ENCODE measurements around the gene PPM1H.
A peak's percentile ranks its signal among the peaks of the same experiment; 100 is the strongest.

PPM1H gene

DNA sequence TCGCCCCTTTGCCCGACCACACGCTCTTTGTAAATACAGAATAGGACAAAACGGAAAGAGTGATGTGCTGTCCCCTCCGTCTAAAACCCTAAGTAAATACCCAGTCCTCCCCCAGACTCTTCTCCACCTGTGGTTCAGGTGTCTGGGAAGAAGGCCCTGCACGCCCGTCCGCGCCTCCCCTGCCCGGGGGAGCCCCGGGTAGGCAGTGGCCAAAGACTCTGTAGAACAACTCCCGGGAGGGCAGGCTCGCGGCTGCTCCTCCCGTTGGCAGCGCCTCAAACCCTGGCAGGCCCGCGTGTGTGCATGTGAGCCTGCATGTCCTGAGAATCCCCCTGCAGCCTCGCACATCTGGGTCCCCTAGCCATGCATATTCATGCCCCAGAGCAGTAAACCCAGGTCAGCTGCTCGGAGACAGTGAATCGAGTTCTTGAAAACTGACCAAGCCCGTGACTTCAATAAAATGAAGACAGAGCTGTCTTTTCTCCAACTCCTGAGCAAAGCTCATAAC is 302.5 kb downstream of the PPM1H start:
- Histone ChIP-seq H3K36me3 (ENCODE audit: control insufficient read depth, insufficient read depth, low read length) (no peaks in the 10 kb centered on the region), H3K4me1 (ENCODE audit: control insufficient read depth, insufficient read depth, low read length) (peaks cover 2% of the 10 kb centered on the region), H3K27me3 (ENCODE audit: control insufficient read depth, insufficient read depth, low read length) (no peaks in the 10 kb centered on the region), H3K9ac (ENCODE audit: low read length) (no peak overlapping the region), H3K4me3 (ENCODE audit: low read length) (peak overlapping the region; percentile 66), H3K27ac (ENCODE audit: low read depth, low read length) (no peak overlapping the region)

DNA sequence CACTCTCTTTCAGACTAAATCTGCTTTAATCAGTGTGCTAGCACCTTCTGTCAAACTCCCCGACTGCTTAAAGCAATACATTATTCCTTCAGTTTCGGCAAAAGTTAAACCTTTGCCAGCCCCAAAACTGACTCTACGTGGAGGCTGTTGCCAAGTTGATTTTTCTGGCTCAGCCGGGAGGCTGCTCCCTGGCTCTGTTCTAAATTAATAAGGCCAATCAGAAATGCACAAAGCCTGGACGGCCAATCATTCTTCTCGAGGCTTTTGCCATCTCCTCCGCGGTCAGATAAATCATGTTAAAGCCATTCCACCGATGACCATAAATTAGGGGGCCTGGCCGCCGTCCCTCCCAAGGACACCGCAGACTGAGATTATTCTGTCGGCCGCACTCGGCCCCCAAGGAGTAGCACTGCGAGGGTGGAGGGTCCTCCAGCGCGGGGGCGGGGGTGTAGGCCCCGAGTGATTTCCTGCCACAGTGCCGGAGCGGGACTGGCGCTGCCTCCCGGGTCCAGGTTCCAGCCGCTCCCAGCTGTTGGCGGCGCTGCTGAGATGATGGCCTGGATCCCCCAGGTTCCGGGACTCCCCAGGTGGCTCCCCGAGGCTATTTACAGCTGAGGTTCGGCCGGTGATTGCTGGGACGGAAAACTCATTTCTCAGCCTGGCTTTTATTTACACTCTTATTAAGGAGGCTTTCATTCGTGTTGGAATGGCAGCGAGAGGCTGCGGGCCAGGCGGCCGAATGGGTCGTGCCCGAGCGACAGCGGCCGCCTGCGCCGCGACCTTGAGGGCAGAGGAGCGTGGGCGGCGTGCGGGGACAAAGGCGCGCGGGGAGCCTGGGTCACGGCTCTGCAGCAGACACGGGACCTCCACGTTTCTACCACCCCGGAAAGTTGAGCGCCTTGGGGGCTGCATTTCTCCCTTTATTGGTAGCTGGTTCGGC is 303.2 kb downstream of the PPM1H start:
- Histone ChIP-seq H3K9ac (ENCODE audit: low read length) (no peak overlapping the region), H3K4me1 (ENCODE audit: control insufficient read depth, insufficient read depth, low read length) (peaks cover 2% of the 10 kb centered on the region), H3K36me3 (ENCODE audit: control insufficient read depth, insufficient read depth, low read length) (no peaks in the 10 kb centered on the region), H3K27me3 (ENCODE audit: control insufficient read depth, insufficient read depth, low read length) (no peaks in the 10 kb centered on the region), H3K27ac (ENCODE audit: low read depth, low read length) (peak overlapping the region; percentile 3), H3K4me3 (ENCODE audit: low read length) (peak overlapping the region; percentile 66)

DNA sequence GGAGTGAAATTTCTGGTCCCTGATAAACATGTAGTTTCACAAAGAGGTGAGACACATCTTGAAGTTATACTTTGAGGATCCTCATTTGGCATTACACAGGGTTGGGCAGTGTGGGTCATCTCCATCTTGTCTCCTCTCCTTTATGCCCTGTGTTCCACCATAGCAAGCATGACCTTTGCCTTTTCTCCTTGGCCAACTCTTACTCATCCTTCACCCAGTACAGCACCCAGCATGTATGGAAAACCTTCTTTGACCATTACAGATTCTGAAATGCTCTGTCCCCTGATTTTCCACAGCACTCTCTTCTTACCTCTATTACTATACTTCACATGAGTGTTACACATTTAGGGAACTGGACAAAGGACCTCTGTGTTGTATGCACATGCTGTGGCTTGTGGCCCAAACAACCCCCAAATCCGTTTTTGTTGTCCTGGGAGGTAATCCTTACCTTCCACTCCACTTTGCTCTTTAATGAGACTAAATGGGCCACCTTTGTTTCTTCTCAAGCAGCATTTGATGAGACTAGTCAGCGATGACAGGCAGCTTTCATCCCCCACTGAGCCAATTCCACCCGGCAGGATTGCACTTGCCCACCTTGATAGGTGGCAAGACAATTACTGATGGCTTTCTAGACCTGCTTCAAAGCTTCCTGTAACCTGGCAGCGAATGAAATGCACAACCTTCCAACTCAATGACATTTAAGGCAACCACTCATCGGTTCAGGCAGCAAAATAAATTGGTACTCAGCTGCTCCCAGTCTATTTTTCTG is 304.8 kb downstream of the PPM1H start:
- Histone ChIP-seq H3K36me3 (ENCODE audit: control insufficient read depth, insufficient read depth, low read length) (no peaks in the 10 kb centered on the region), H3K27ac (ENCODE audit: low read depth, low read length) (no peak overlapping the region), H3K4me1 (ENCODE audit: control insufficient read depth, insufficient read depth, low read length) (peaks cover 2% of the 10 kb centered on the region), H3K4me3 (ENCODE audit: low read length) (no peak overlapping the region), H3K27me3 (ENCODE audit: control insufficient read depth, insufficient read depth, low read length) (no peaks in the 10 kb centered on the region), H3K9ac (ENCODE audit: low read length) (no peak overlapping the region)

DNA sequence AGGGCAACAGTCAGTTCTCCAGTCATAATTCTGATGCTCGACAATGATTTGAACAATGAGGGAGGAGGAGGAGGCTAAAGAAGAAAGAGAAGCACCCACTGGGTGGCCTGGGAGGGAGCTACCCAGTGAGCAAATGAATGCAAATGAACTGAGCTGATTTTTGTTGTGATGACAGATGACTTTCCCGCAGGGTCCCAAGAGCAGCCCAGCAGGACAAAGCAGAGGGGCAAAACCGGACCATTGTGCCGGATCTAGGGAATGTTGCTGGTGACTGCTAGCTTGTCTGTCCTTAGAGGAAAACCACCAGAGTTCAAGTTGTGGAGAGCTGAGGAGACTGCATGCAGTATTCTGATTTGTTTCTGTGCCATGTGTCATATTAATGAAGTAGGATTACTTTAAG is 305.5 kb downstream of the PPM1H start:
- no peak overlapping the region for H3K27ac ChIP-seq (ENCODE audit: low read depth, low read length)
- no peak overlapping the region for H3K9ac ChIP-seq (ENCODE audit: low read length)
- H3K4me3 ChIP-seq (ENCODE audit: low read length), result no peak overlapping the region
- no peaks in the 10 kb centered on the region for H3K27me3 ChIP-seq (ENCODE audit: control insufficient read depth, insufficient read depth, low read length)
- H3K4me1 ChIP-seq (ENCODE audit: control insufficient read depth, insufficient read depth, low read length), result peaks cover 2% of the 10 kb centered on the region
- no peaks in the 10 kb centered on the region for H3K36me3 ChIP-seq (ENCODE audit: control insufficient read depth, insufficient read depth, low read length)

DNA sequence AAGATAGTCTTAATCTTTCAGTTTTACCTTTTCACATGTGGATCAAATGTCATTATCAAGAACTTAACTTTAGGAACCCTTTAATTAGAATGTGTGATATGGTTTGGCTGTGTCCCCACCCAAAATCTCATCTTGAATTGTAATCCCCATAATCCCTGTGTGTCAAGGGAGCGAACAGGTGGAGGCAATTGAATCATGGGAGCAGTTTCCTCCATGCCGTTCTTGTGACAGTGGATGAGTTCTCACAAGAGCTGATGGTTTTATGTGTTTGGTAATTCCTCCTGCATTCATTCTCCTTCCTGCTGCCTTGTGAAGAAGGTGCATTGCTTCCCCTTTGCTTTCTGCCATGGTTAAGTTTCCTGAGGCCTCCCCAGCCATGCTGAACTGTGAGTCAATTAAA is 307.8 kb downstream of the PPM1H start:
- no peaks in the 10 kb centered on the region for H3K27me3 ChIP-seq (ENCODE audit: control insufficient read depth, insufficient read depth, low read length)

DNA sequence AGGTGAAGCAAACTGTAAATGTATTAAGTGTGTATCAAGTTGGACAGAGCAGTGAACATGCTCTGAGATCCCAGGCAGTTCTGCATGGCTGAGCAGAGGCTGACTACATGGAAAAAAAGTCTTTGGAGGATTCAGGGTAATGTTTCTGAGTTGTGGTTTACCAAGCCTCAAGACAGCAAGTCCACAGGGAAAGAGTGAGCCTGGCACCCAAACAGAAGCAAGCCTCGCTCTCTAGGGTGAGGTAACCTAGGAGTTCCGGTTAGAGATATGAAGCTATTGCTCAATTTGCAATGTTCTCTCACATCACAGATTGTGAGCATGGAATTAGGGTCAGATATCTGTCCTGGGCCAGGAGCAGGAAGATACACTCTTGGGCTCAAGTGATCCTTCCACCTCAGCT is 309.7 kb downstream of the PPM1H start:
- Histone ChIP-seq H3K36me3 (ENCODE audit: control insufficient read depth, insufficient read depth, low read length) (no peaks in the 10 kb centered on the region), H3K4me3 (ENCODE audit: low read length) (no peak overlapping the region), H3K9ac (ENCODE audit: low read length) (no peak overlapping the region), H3K27me3 (ENCODE audit: control insufficient read depth, insufficient read depth, low read length) (no peaks in the 10 kb centered on the region), H3K4me1 (ENCODE audit: control insufficient read depth, insufficient read depth, low read length) (no peaks in the 10 kb centered on the region), H3K27ac (ENCODE audit: low read depth, low read length) (no peak overlapping the region)

More for the DNA sequence above, 307.8 kb downstream of the PPM1H start:
- no peaks in the 10 kb centered on the region for H3K4me1 ChIP-seq (ENCODE audit: control insufficient read depth, insufficient read depth, low read length)
- no peak overlapping the region for H3K4me3 ChIP-seq (ENCODE audit: low read length)
- H3K36me3 ChIP-seq (ENCODE audit: control insufficient read depth, insufficient read depth, low read length), result no peaks in the 10 kb centered on the region
- no peak overlapping the region for H3K9ac ChIP-seq (ENCODE audit: low read length)
- H3K27ac ChIP-seq (ENCODE audit: low read depth, low read length), result no peak overlapping the region

DNA sequence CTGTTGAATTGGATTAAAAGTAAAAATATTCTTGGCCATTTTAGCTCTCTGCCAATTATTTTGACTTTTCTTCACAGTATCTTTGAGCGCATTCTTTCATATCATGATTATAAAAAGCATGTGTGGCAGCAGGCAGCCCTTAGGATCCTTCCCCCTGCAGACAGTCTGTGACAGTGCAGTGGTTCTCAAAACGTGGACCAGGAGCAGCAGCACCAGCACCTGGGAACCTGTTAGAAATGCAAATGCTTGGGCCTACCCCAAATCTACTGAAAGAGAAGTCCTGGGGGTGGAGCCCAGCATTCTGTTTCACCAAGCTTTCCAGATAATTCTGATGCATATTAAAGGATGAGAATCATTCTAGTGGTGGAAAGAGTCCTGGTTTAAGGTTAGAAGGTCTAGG is 312.8 kb downstream of the PPM1H start:
- no peak overlapping the region for H3K4me3 ChIP-seq (ENCODE audit: low read length)
- no peaks in the 10 kb centered on the region for H3K36me3 ChIP-seq (ENCODE audit: control insufficient read depth, insufficient read depth, low read length)
- H3K27ac ChIP-seq (ENCODE audit: low read depth, low read length), result no peak overlapping the region
- no peaks in the 10 kb centered on the region for H3K27me3 ChIP-seq (ENCODE audit: control insufficient read depth, insufficient read depth, low read length)
- no peaks in the 10 kb centered on the region for H3K4me1 ChIP-seq (ENCODE audit: control insufficient read depth, insufficient read depth, low read length)
- no peak overlapping the region for H3K9ac ChIP-seq (ENCODE audit: low read length)

DNA sequence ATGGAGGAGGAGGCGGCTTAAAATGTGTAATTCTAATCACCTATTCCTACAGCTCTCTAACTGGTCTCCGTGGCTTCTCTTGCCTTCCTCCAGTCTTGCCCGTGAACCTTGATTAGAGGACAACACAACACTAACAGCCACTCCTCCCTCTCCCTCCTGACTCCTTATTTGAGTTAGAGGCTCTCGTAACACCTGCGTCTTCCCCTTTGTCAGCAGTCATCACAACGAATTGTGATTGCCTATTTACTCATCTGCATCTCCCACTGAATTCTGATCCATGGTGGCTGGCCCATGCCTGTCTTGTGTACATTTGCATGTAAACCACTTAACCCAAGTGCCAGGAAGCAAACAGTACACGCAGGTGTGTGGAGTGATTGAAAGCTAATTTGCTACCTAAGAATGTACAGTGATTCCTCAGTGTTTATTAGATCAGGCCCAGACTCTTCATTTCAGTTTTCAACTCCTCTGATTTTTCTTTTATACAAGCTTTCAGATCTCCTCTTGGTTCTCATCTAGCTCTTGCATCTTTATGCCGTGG is 313.8 kb downstream of the PPM1H start:
- no peak overlapping the region for H3K9ac ChIP-seq (ENCODE audit: low read length)
- no peaks in the 10 kb centered on the region for H3K27me3 ChIP-seq (ENCODE audit: control insufficient read depth, insufficient read depth, low read length)
- H3K4me1 ChIP-seq (ENCODE audit: control insufficient read depth, insufficient read depth, low read length), result no peaks in the 10 kb centered on the region
- no peak overlapping the region for H3K4me3 ChIP-seq (ENCODE audit: low read length)
- H3K27ac ChIP-seq (ENCODE audit: low read depth, low read length), result no peak overlapping the region
- H3K36me3 ChIP-seq (ENCODE audit: control insufficient read depth, insufficient read depth, low read length), result no peaks in the 10 kb centered on the region

DNA sequence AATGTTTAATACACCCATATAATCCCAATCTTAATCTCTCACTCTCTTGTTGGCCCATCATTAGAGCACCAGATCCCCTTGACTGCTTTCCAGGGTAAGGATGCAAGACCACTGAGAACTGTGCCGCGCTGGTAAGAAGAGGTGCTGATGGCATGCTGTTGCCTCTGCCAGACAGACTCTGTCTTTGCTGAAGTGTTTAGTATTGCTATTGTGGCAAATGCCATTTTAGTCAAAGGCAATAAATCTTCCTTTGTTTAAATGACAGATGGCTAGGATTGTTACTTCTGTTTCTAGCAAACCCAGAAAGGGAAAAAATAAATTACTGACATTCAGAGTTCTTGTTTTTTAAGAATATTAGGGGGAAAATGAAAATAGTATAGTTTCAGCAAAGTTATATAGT is 316.0 kb downstream of the PPM1H start:
- Histone ChIP-seq H3K9ac (ENCODE audit: low read length) (no peak overlapping the region), H3K36me3 (ENCODE audit: control insufficient read depth, insufficient read depth, low read length) (no peaks in the 10 kb centered on the region), H3K4me1 (ENCODE audit: control insufficient read depth, insufficient read depth, low read length) (no peaks in the 10 kb centered on the region), H3K27ac (ENCODE audit: low read depth, low read length) (no peak overlapping the region), H3K27me3 (ENCODE audit: control insufficient read depth, insufficient read depth, low read length) (no peaks in the 10 kb centered on the region), H3K4me3 (ENCODE audit: low read length) (no peak overlapping the region)

DNA sequence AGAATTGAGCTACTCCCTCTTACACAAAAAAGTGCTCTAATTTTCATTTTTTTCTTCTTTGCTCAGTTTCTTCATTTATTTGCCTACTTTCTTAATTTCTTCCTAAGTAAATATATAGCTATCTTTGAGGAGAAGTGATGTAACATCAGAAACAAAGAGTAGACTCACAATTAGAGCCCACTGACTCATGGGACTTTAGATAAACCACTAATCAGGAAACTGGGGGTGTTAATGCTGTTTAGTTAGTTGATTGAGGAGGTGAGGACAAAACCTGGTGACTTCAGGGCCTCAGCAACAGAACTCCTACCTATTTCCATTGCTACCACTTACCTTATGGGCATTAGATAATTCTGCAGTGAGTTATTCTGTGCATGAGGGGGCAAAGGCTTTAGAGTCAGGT is 316.6 kb downstream of the PPM1H start:
- H3K4me3 ChIP-seq (ENCODE audit: low read length), result no peak overlapping the region
- no peak overlapping the region for H3K9ac ChIP-seq (ENCODE audit: low read length)
- H3K36me3 ChIP-seq (ENCODE audit: control insufficient read depth, insufficient read depth, low read length), result no peaks in the 10 kb centered on the region
- no peak overlapping the region for H3K27ac ChIP-seq (ENCODE audit: low read depth, low read length)
- no peaks in the 10 kb centered on the region for H3K4me1 ChIP-seq (ENCODE audit: control insufficient read depth, insufficient read depth, low read length)
- H3K27me3 ChIP-seq (ENCODE audit: control insufficient read depth, insufficient read depth, low read length), result no peaks in the 10 kb centered on the region

DNA sequence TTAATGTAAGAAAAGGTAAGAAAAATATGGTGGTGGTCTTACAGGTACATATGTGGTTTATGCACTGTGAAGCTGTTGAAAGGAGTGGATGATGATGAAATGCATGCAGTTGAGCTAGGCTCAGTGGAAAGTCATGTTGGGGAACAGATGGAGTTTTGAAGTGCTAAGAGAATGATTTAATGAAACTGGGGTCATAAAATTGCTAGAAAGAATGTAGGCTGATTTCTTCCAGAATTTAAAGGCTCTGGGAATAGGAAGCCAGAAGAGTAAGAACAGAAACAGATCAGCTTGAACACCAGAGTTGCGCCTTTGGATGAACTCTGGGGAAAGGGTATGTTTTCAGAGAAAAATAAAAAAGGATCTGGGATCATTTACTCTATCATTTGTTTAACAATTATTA is 321.9 kb downstream of the PPM1H start:
- no peak overlapping the region for H3K27ac ChIP-seq (ENCODE audit: low read depth, low read length)
- H3K4me1 ChIP-seq (ENCODE audit: control insufficient read depth, insufficient read depth, low read length), result no peaks in the 10 kb centered on the region
- no peak overlapping the region for H3K4me3 ChIP-seq (ENCODE audit: low read length)
- H3K9ac ChIP-seq (ENCODE audit: low read length), result no peak overlapping the region
- no peaks in the 10 kb centered on the region for H3K27me3 ChIP-seq (ENCODE audit: control insufficient read depth, insufficient read depth, low read length)
- no peaks in the 10 kb centered on the region for H3K36me3 ChIP-seq (ENCODE audit: control insufficient read depth, insufficient read depth, low read length)

DNA sequence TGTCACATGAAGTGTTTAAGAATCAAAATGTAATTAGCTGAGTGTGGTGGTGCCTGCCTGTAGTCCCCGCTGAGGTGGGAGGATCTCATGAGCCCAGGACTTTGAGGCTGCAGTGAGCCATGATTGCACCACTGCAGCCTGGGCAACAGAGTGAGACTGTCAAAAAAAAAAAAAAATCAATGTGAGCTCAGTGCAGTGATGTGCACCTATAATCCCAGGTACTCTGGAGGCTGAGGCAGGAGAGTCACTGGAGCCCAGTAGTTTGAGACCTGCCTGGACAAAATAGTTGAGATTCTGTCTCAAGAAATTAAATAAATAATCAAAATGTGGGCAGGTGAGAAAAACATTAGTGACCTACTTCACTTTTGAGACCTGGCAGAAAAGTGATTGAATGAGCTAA is 328.3 kb downstream of the PPM1H start:
- H3K4me1 ChIP-seq (ENCODE audit: control insufficient read depth, insufficient read depth, low read length), result peaks cover 8% of the 10 kb centered on the region
- H3K27ac ChIP-seq (ENCODE audit: low read depth, low read length), result no peak overlapping the region
- H3K27me3 ChIP-seq (ENCODE audit: control insufficient read depth, insufficient read depth, low read length), result no peaks in the 10 kb centered on the region
- no peak overlapping the region for H3K4me3 ChIP-seq (ENCODE audit: low read length)
- no peaks in the 10 kb centered on the region for H3K36me3 ChIP-seq (ENCODE audit: control insufficient read depth, insufficient read depth, low read length)
- no peak overlapping the region for H3K9ac ChIP-seq (ENCODE audit: low read length)
